Measurements from ENCODE around the gene JAM3. TPM values are rescaled to one million over a fixed set of nuclear protein-coding genes. Genes with fewer than 3 reads are reported as not detected.

JAM3 gene
- total and polyA plus RNA-seq, 2 experiments from 2014 or later = 36.6 to 51.3 TPM

GRCh38 chr11:134164490-134165370 is 95.9 kb downstream of the JAM3 start:
- DNase-seq (ENCODE audit: low read depth in 1 of 2, low spot score in 1 of 2) = no peak
- Histone ChIP-seq H3K36me3 (peaks cover 31% of the 10 kb centered on the region), H3K4me3 (no peak overlapping the region)

DNA sequence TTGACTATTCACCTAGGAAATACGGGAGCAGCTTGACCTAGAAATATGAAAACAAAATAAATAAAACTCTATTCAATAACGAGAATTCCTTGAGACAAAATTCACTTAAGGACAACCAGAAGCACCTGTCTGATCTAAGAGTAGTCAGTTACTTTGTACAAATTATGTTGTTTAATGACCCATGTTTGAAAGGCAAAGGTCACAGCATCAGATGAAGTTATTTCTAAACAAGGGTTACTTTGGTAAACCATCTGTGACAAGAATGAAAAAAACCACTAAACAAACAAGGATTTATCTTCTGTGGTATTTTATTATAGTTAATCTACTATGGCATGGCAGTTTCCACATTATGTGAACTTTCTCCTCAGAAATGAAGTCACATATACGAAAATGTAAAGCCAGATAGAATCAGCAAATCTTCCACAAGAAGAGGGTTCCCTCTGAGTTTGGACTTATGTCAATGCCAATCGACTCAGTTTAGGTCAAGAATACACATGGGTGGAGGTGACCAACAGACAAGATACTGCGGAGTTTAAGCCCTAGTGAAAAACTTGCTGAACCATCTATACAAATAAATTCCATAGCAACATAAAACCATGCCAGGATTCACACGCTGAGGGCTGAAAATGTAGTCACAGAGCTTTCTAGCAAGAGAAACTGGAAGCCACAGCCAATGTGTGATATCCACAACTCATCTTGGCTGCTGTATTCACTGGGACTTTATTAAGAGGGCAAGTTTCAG is 101.5 kb downstream of the JAM3 start:
- DNase-seq (ENCODE audit: low read depth in 1 of 2, low spot score in 1 of 2) = no peak
- Histone ChIP-seq H3K4me3 (no peak overlapping the region), H3K4me1 (ENCODE audit: low read depth) (peaks cover 8% of the 10 kb centered on the region), H3K9me3 (ENCODE audit: low read depth) (no peaks in the 10 kb centered on the region), H3K36me3 (peaks cover 17% of the 10 kb centered on the region), H3K27me3 (no peaks in the 10 kb centered on the region), H3K27ac (no peak overlapping the region)
- TF ChIP-seq CTCF (IDR thresholded peaks at IDR 0.05; ENCODE audit: low read depth, low read length) = no peak

More at GRCh38 chr11:134164490-134165370, 95.9 kb downstream of the JAM3 start:
- Histone ChIP-seq H3K27me3 (no peaks in the 10 kb centered on the region), H3K9me3 (ENCODE audit: low read depth) (no peaks in the 10 kb centered on the region), H3K4me1 (ENCODE audit: low read depth) (no peaks in the 10 kb centered on the region), H3K27ac (no peak overlapping the region)
- no peak for TF ChIP-seq CTCF (IDR thresholded peaks at IDR 0.05; ENCODE audit: low read depth, low read length)

DNA sequence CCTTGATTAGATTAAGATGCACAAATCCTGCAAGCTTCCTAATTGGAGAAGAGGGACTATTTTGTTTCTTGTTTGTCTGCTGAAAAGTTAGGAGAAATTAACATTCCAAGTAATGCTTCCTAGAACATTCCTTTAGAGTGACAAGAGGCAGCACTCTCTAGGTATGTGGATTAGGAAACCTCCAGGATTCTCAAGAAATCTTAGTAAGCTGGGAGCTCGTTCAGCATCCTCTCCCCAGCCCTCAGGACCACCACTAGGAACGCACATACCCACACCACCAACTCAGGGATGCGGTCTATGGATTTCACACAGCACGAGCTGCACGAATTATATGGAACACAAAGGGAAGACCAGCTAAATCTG is 102.0 kb downstream of the JAM3 start:
- no peaks in the 10 kb centered on the region for H3K27me3 ChIP-seq
- peaks cover 16% of the 10 kb centered on the region for H3K36me3 ChIP-seq
- no peak overlapping the region for H3K27ac ChIP-seq
- no peak for TF ChIP-seq CTCF (IDR thresholded peaks at IDR 0.05; ENCODE audit: low read depth, low read length)
- no peaks in the 10 kb centered on the region for H3K9me3 ChIP-seq (ENCODE audit: low read depth)
- no peak overlapping the region for H3K4me3 ChIP-seq
- peaks cover 13% of the 10 kb centered on the region for H3K4me1 ChIP-seq (ENCODE audit: low read depth)
- DNase-seq (ENCODE audit: low read depth in 1 of 2, low spot score in 1 of 2) = peak in 1 of 2 donors; percentile 40

GRCh38 chr11:134171951-134172350 is 103.1 kb downstream of the JAM3 start:
- peaks cover 13% of the 10 kb centered on the region for H3K4me1 ChIP-seq (ENCODE audit: low read depth)
- no peak for DNase-seq (ENCODE audit: low read depth in 1 of 2, low spot score in 1 of 2)
- H3K27ac ChIP-seq = no peak overlapping the region
- H3K4me3 ChIP-seq = no peak overlapping the region
- no peaks in the 10 kb centered on the region for H3K27me3 ChIP-seq
- no peaks in the 10 kb centered on the region for H3K9me3 ChIP-seq (ENCODE audit: low read depth)
- TF ChIP-seq CTCF (IDR thresholded peaks at IDR 0.05; ENCODE audit: low read depth, low read length) = no peak
- H3K36me3 ChIP-seq = peaks cover 22% of the 10 kb centered on the region

DNA sequence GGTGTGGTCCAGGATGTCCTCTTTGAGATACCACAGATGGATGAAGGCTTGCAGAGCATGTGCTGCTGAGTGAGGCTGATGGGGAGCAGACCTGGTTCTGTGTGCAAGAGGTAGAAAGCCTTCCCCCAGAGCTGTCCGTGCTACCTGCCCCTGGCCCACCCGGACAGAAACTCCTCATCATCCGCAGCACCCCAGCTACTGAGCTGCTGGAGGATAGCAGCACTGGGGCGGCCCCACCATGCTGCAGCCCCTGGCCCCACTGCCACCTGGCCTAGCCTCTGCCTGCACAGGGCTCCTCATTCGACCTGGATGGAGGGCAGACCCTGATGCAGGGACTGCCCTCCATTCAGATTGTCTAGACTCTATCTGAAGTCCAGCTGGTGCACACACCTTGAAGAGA is 104.4 kb downstream of the JAM3 start:
- H3K27me3 ChIP-seq = no peaks in the 10 kb centered on the region
- no peak for TF ChIP-seq CTCF (IDR thresholded peaks at IDR 0.05; ENCODE audit: low read depth, low read length)
- no peaks in the 10 kb centered on the region for H3K9me3 ChIP-seq (ENCODE audit: low read depth)
- H3K36me3 ChIP-seq = peaks cover 18% of the 10 kb centered on the region
- H3K27ac ChIP-seq = no peak overlapping the region
- H3K4me1 ChIP-seq (ENCODE audit: low read depth) = peaks cover 17% of the 10 kb centered on the region
- no peak for DNase-seq (ENCODE audit: low read depth in 1 of 2, low spot score in 1 of 2)
- H3K4me3 ChIP-seq = no peak overlapping the region

Data from cardiac muscle cell (in vitro differentiated cells and primary cell).